GM19240 (cell line): ENCODE measurements around the gene CASP12.

Experiments used
- DNase-seq: peaks from one replicate; pipeline ENCODE4 v3.0.0; 2011; ENCODE audit warnings: low spot score; ENCODE audit not compliant: insufficient read length

CASP12 gene

DNA sequence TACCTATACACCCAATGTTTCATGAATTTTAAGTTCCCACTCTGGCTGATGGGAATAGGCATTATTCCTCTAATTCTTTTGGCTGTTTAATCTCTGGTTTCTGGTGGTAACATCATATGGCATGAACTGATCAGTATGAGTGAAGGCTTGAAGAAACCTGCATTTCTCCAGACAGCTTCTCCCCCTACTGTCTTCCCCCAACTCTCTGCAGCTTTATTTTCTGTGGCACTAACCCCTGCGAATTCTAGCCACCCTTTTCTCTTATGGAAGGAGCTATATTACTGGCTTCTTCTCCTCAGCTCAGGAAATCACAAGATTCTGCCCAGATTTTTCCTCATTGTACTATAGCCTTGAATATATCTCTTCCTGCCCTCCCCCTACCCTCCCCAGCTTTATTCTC lies 57.1 kb downstream of the CASP12 start:
- DNase-seq = no peak

DNA sequence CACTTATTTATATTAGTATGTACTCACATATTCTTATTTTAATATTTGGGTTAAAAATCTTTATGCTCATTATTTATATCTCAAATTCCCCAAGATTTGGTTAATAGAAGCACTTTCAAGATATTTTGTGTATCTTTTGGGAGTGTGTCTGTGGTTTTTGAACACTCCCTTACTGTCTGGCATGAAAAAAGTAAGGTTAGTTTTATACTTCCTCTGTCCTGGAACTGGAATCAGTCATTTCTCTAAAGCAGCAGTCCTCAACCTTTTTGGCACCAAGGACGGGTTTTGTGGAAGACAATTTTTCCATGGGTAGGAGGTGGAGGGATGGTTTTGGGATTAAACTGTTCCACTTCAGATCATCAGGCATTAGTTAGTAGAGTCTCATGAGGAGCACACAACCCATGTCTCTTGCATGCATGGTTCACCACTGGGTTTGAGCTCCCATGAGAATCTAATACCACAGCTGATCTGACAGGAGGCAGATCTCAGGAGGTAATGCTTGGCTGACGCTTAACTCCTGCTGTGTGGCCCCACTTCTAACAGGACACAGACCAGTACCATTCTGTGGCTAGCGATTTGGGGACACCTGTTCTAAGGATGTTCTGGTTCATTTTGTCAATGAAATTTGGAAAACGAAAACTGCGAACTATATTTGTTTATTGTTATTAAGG lies 60.2 kb downstream of the CASP12 start:
- DNase-seq = no peak

DNA sequence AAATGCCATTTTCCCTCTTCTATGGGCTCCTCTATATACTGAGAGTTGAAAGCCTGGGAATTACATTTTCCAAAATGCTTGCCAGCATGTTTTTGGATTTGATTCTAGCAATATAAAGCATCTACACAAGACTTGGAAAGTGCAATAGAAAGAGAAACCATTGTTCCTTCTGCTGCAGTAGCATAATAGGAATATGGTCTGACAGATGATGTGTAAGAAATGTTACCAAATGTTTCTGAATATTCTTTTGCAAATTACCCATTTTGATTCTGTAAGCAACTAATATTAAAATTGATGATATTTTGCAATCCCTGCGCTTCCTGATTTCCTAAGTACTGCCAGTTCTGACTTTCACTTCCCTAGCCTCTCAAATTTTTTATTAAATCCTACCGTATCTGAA lies 61.6 kb downstream of the CASP12 start:
- DNase-seq = no peak
